IMR-90 (cell line): ENCODE data around the gene GPC6. TPM values are rescaled to one million over a fixed set of nuclear protein-coding genes. Genes with fewer than 3 reads are reported as not detected.

ENCODE experiments used
- ATAC-seq: fragments of 200-7000 bp; cut with Tn5 transposase; 2 replicates; pipeline ENCODE4 v1.9.1; 2020; ENCODE audit warnings: low read depth, mild to moderate bottlenecking, moderate library complexity
- BruUV-seq: library from RNA; stranded (reverse); fragments of 400-500 nt; replicated peaks from 2 replicates; lab custom pipeline; 2021; lab: Mats Ljungman, UMichigan
- CTCF ChIA-PET: fragments of 300-600 bp; formaldehyde crosslinking; extraction: SDS; loops from one replicate; lab custom pipeline; 2021; ENCODE audit warnings: antibody characterized with exemption; lab: Yijun Ruan, JAX
- POLR2A ChIA-PET: fragments of 300-600 bp; sonication (Branson Sonifier 250); formaldehyde crosslinking; loops from one replicate; lab custom pipeline; 2022; ENCODE audit warnings: antibody characterized with exemption; ENCODE audit not compliant: unreplicated experiment; lab: Charles Lee
- DNase-seq: peaks from one replicate; pipeline ENCODE4 v3.0.0; 2013
- H2AFZ ChIP-seq: replicated peaks from 2 replicates; pipeline ENCODE3; 2013; ENCODE audit warnings: low read length, mild to moderate bottlenecking; ENCODE audit not compliant: poor library complexity
- H2AK5ac ChIP-seq: 2 replicates; pipeline ENCODE4 v1.6.1; 2013; ENCODE audit warnings: low read depth, low read length, inconsistent platforms
- H2AK9ac ChIP-seq: replicated peaks from 2 replicates; pipeline ENCODE3; 2013; ENCODE audit warnings: mild to moderate bottlenecking, low read depth, low read length, moderate library complexity; ENCODE audit not compliant: poor library complexity
- H2BK120ac ChIP-seq: 2 replicates; pipeline ENCODE4 v1.6.1; 2013; ENCODE audit warnings: low read depth, low read length, inconsistent platforms
- H2BK15ac ChIP-seq: 3 replicates; pipeline ENCODE4 v1.6.1; 2013; ENCODE audit warnings: low read depth, low read length, inconsistent platforms
- H2BK20ac ChIP-seq: 2 replicates; pipeline ENCODE4 v1.6.1; 2013; ENCODE audit warnings: low read depth, mild to moderate bottlenecking, inconsistent platforms, low read length, moderate library complexity
- H2BK5ac ChIP-seq: 2 replicates; pipeline ENCODE4 v1.6.1; 2013; ENCODE audit warnings: mild to moderate bottlenecking, low read depth, low read length, inconsistent platforms; ENCODE audit not compliant: poor library complexity, severe bottlenecking
- H3K14ac ChIP-seq: replicated peaks from 2 replicates; pipeline ENCODE4 v1.6.1; 2013; ENCODE audit warnings: low read depth, low read length, inconsistent platforms
- H3K18ac ChIP-seq: 2 replicates; pipeline ENCODE4 v1.6.1; 2013; ENCODE audit warnings: low read depth, low read length, control low read depth
- H3K23ac ChIP-seq: 2 replicates; pipeline ENCODE4 v1.6.1; 2013; ENCODE audit warnings: low read depth, low read length, inconsistent platforms
- H3K27ac ChIP-seq: 2 replicates; pipeline ENCODE4 v1.5.1; 2013; ENCODE audit warnings: mild to moderate bottlenecking, control low read depth, low read length; ENCODE audit not compliant: insufficient read depth
- H3K27me3 ChIP-seq: 2 replicates; pipeline ENCODE4 v1.6.1; 2013; ENCODE audit warnings: low read length; ENCODE audit not compliant: control insufficient read depth, insufficient read depth
- H3K36me3 ChIP-seq: 2 replicates; pipeline ENCODE4 v1.6.1; 2013; ENCODE audit warnings: low read length, mixed read lengths; ENCODE audit not compliant: control insufficient read depth, insufficient read depth
- H3K4ac ChIP-seq: 2 replicates; pipeline ENCODE4 v1.6.1; 2013; ENCODE audit warnings: low read depth, low read length, inconsistent platforms
- H3K4me1 ChIP-seq: 2 replicates; pipeline ENCODE4 v1.6.1; 2013; ENCODE audit warnings: low read length, mixed read lengths; ENCODE audit not compliant: control insufficient read depth, insufficient read depth
- H3K4me2 ChIP-seq: 2 replicates; pipeline ENCODE4 v1.6.1; 2013; ENCODE audit warnings: low read depth, mild to moderate bottlenecking, control low read depth, low read length, moderate library complexity
- H3K4me3 ChIP-seq: 2 replicates; pipeline ENCODE4 v1.5.1; 2013; ENCODE audit warnings: low read depth, mild to moderate bottlenecking, control low read depth, low read length, moderate library complexity; ENCODE audit not compliant: insufficient read depth
- H3K56ac ChIP-seq: 2 replicates; pipeline ENCODE4 v1.6.1; 2013; ENCODE audit warnings: low read length, inconsistent platforms; ENCODE audit not compliant: insufficient read depth; ENCODE audit errors: extremely low read depth
- H3K79me1 ChIP-seq, 2 experiments: 2 replicates each; pipeline ENCODE4 v1.6.1; 2013; ENCODE audit warnings: low read length in 2 of 2, inconsistent platforms in 1 of 2, low read depth in 1 of 2
- H3K9ac ChIP-seq: 2 replicates; pipeline ENCODE4 v1.6.1; 2013; ENCODE audit warnings: low read depth, low read length, control low read depth
- H3K9me1 ChIP-seq: 2 replicates; pipeline ENCODE4 v1.6.1; 2013; ENCODE audit warnings: low read length, inconsistent platforms; ENCODE audit not compliant: insufficient read depth
- H3K9me3 ChIP-seq: 2 replicates; pipeline ENCODE4 v1.6.1; 2013; ENCODE audit warnings: low read length; ENCODE audit not compliant: control insufficient read depth, insufficient read depth
- H4K20me1 ChIP-seq: 2 replicates; pipeline ENCODE4 v1.6.1; 2013; ENCODE audit warnings: low read length, inconsistent platforms; ENCODE audit not compliant: insufficient read depth
- H4K5ac ChIP-seq: 2 replicates; pipeline ENCODE4 v1.6.1; 2013; ENCODE audit warnings: mild to moderate bottlenecking, low read depth, low read length, control low read depth
- H4K8ac ChIP-seq, 2 experiments: 2 replicates each; pipeline ENCODE4 v1.6.1; 2013; ENCODE audit warnings: low read depth in 2 of 2, low read length in 2 of 2, control low read depth in 1 of 2, inconsistent platforms in 1 of 2
- H4K91ac ChIP-seq: 2 replicates; pipeline ENCODE4 v1.6.1; 2013; ENCODE audit warnings: low read depth, low read length, inconsistent platforms; ENCODE audit not compliant: insufficient read depth
- BHLHE40 ChIP-seq: fragments of 150-350 bp; IDR thresholded peaks from 2 replicates; pipeline ENCODE4 v1.6.1; 2016; ENCODE audit warnings: mild to moderate bottlenecking, low read depth, low read length
- CEBPB ChIP-seq: IDR thresholded peaks from 2 replicates; pipeline ENCODE4 v1.6.1; 2012; ENCODE audit warnings: low read depth, low read length, improper control_type of control experiment
- CHD1 ChIP-seq: IDR thresholded peaks from 2 replicates; pipeline ENCODE4 v1.6.1; 2012; ENCODE audit warnings: low read depth, low read length, improper control_type of control experiment
- CTCF ChIP-seq: conservative IDR thresholded peaks from 2 replicates; pipeline ENCODE4 v1.5.1; 2012; ENCODE audit warnings: mild to moderate bottlenecking, low read depth, low read length, improper control_type of control experiment
- ELK1 ChIP-seq: fragments of 150-350 bp; IDR thresholded peaks from 2 replicates; pipeline ENCODE4 v1.6.1; 2016; ENCODE audit warnings: low read depth, mild to moderate bottlenecking, low read length, moderate library complexity, borderline replicate concordance
- FOS ChIP-seq: fragments of 150-350 bp; IDR thresholded peaks from 2 replicates; pipeline ENCODE4 v1.6.1; 2016; ENCODE audit warnings: low read depth, low read length
- MAFK ChIP-seq: IDR thresholded peaks from 2 replicates; pipeline ENCODE4 v1.6.1; 2012; ENCODE audit warnings: low read depth, low read length, improper control_type of control experiment
- MAZ ChIP-seq: IDR thresholded peaks from 2 replicates; pipeline ENCODE4 v1.6.1; 2012; ENCODE audit warnings: low read depth, mild to moderate bottlenecking, low read length, improper control_type of control experiment, moderate library complexity, borderline replicate concordance
- MXI1 ChIP-seq: IDR thresholded peaks from 2 replicates; pipeline ENCODE4 v1.6.1; 2012; ENCODE audit warnings: low read depth, mild to moderate bottlenecking, low read length, moderate library complexity, borderline replicate concordance
- NFE2L2 ChIP-seq: fragments of 150-350 bp; IDR thresholded peaks from 2 replicates; pipeline ENCODE4 v1.6.1; 2016; ENCODE audit warnings: low read depth, mild to moderate bottlenecking, low read length
- POLR2A ChIP-seq: IDR thresholded peaks from 2 replicates; pipeline ENCODE4 v1.6.1; 2012; ENCODE audit warnings: mild to moderate bottlenecking, low read depth, low read length
- RAD21 ChIP-seq: IDR thresholded peaks from 2 replicates; pipeline ENCODE4 v1.6.1; 2012; ENCODE audit warnings: low read length, improper control_type of control experiment
- RCOR1 ChIP-seq: IDR thresholded peaks from 2 replicates; pipeline ENCODE4 v1.6.1; 2012; ENCODE audit warnings: mild to moderate bottlenecking, low read length, improper control_type of control experiment; ENCODE audit not compliant: insufficient replicate concordance
- RFX5 ChIP-seq: IDR thresholded peaks from 2 replicates; pipeline ENCODE4 v1.8.0; 2012; ENCODE audit warnings: low read depth, mild to moderate bottlenecking, low read length, moderate library complexity
- SMC3 ChIP-seq: fragments of 150-350 bp; IDR thresholded peaks from 2 replicates; pipeline ENCODE4 v1.6.1; 2016; ENCODE audit warnings: low read depth, mild to moderate bottlenecking, antibody characterized with exemption, low read length, moderate library complexity
- USF2 ChIP-seq: fragments of 150-350 bp; IDR thresholded peaks from 2 replicates; pipeline ENCODE4 v1.6.1; 2017; ENCODE audit warnings: mild to moderate bottlenecking, antibody characterized with exemption, low read length, low read depth
- WGBS, 2 experiments: methylation state at CpG; one replicate each; pipeline versions ENCODE4 v1.1.5 to v1.1.7; 2013; ENCODE audit warnings: missing lambda C conversion rate in 2 of 2; ENCODE audit not compliant: insufficient read length in 1 of 2; ENCODE audit errors: extremely low coverage in 2 of 2; 5-methylcytosine and 5-hydroxymethylcytosine counted together
- dilution Hi-C: fragments of 300-500 bp; cut with HindIII; formaldehyde crosslinking; loops from one replicate; pipeline ENCODE4 v1.14.3; 2018; ENCODE audit warnings: low sequenced_read_pairs; ENCODE audit not compliant: unreplicated experiment
- in situ Hi-C: fragments of 300-500 bp; cut with MboI; formaldehyde crosslinking; loops from 3 replicates; pipeline ENCODE4 v1.14.3; 2019; ENCODE audit warnings: low sequenced_read_pairs, inconsistent platforms, mixed read lengths
- intact Hi-C: fragments of 100-400 bp; cut with micrococcal nuclease; formaldehyde crosslinking; loops from 2 replicates; pipeline ENCODE4 v1.10.0; 2022
- polyA plus RNA-seq, 3 experiments: library from polyadenylated mRNA; depleted of rRNA; stranded (reverse); fragments of >200 nt; gene quantifications; 2 replicates each; pipeline ENCODE4 v1.2.3, GENCODE V29; 2012; ENCODE audit warnings: low replicate concordance in 1 of 3
- total RNA-seq: library from RNA; depleted of rRNA; stranded (reverse); fragments of >200 nt; gene quantifications from 2 replicates; pipeline ENCODE4 v1.2.3, GENCODE V29; 2012

Gene GPC6
- total and polyA plus RNA-seq, 2 of the 4 experiments (the other 2 are of a cell fraction): 14.9 to 39.4 TPM

GRCh38 chr13:93527748-93528297 is 301.2 kb downstream of the GPC6 start:
- Histone ChIP-seq H2BK120ac (no peak overlapping the region), H3K9ac (no peak overlapping the region), H2AK9ac (no peak overlapping the region), H3K4me1 (no peaks in the 10 kb centered on the region), H3K56ac (no peak overlapping the region), H2AK5ac (no peak overlapping the region), H3K23ac (no peak overlapping the region), H3K4ac (no peak overlapping the region), H2AFZ (no peak overlapping the region), H3K79me1 (no peaks in the 10 kb centered on the region; a peak in 1 of 4 replicates), H3K9me1 (no peaks in the 10 kb centered on the region), H4K5ac (no peak overlapping the region), H4K91ac (no peak overlapping the region), H3K18ac (no peak overlapping the region), H2BK15ac (no peak overlapping the region), H3K4me2 (no peak overlapping the region), H4K8ac (no peak overlapping the region), H3K27me3 (no peaks in the 10 kb centered on the region), H3K36me3 (no peaks in the 10 kb centered on the region), H2BK5ac (no peak overlapping the region), H4K20me1 (no peaks in the 10 kb centered on the region), H3K9me3 (no peaks in the 10 kb centered on the region), H2BK20ac (no peak overlapping the region), H3K27ac (no peak overlapping the region), H3K4me3 (no peak overlapping the region), H3K14ac (no peak overlapping the region)
- intact Hi-C loops: loop anchor here (10.0 kb wide), 1 partner anchor 123 kb away; no protein-coding TSS in a partner anchor
- CTCF ChIA-PET: no interaction called here
- WGBS, 2 experiments: no CpG with 5 or more reads among the region's 2 CpGs
- POLR2A ChIA-PET: no interaction called here
- no TSS peak for BruUV-seq
- ATAC-seq: no peak
- TF ChIP-seq RAD21: no peak
- no peak for TF ChIP-seq MAFK
- TF ChIP-seq RFX5: no peak
- TF ChIP-seq SMC3: no peak
- no peak for TF ChIP-seq BHLHE40
- no peak for TF ChIP-seq MAZ
- no peak for TF ChIP-seq USF2
- TF ChIP-seq NFE2L2: no peak
- TF ChIP-seq CTCF: no peak
- no peak for TF ChIP-seq POLR2A
- TF ChIP-seq MXI1: no peak
- no peak for TF ChIP-seq CHD1
- no peak for TF ChIP-seq ELK1
- no peak for TF ChIP-seq RCOR1
- TF ChIP-seq FOS: no peak
- TF ChIP-seq CEBPB: no peak
- in situ Hi-C loops: no loop called here
- dilution Hi-C loops: no loop called here
- DNase-seq: no peak
